Measurements from ENCODE around the gene FXYD2. TPM values are rescaled to one million over a fixed set of nuclear protein-coding genes. Genes with fewer than 3 reads are reported as not detected.

The FXYD2 gene
- total RNA-seq, 3 donors from 2014 or later (not counting 1 experiment from before 2014, with no cell fraction given): 0.75 to 0.78 TPM; not detected in 1

- Mint-ChIP-seq H3K36me3 (no peaks in the 10 kb centered on the region), H3K27me3 (ENCODE audit: low read depth in 2 of 2) (peaks cover 9 to 12% of the 10 kb centered on the region in 2 donors), H3K4me3 (no peak overlapping the region), H3K4me1 (peaks cover 5% of the 10 kb centered on the region in 2 donors), H3K9me3 (no peaks in the 10 kb centered on the region), H3K27ac (no peak overlapping the region)
- TF ChIP-seq CTCF (IDR thresholded peaks at IDR 0.05): no peak
- Histone ChIP-seq H3K27me3 (ENCODE audit: control insufficient read depth, insufficient read depth, low read length) (no peaks in the 10 kb centered on the region), H3K4me3 (ENCODE audit: low read length) (no peak overlapping the region), H3K9me3 (ENCODE audit: control insufficient read depth, insufficient read depth, low read length) (no peaks in the 10 kb centered on the region), H3K27ac (ENCODE audit: low read length) (no peak overlapping the region), H3K4me1 (ENCODE audit: control insufficient read depth, insufficient read depth, low read length) (peaks cover 6% of the 10 kb centered on the region), H3K36me3 (ENCODE audit: control insufficient read depth, insufficient read depth, low read length) (no peaks in the 10 kb centered on the region)
- WGBS (ENCODE audit: insufficient coverage): no CpG with 5 or more reads among the region's 1 CpG
- DNase-seq (no peak), ATAC-seq (no peak)
- intact Hi-C loops (cut with micrococcal nuclease): no loop called here
These were observed 38.2 kb upstream of the FXYD2 start for GRCh38 chr11:117862753-117863152.

DNA sequence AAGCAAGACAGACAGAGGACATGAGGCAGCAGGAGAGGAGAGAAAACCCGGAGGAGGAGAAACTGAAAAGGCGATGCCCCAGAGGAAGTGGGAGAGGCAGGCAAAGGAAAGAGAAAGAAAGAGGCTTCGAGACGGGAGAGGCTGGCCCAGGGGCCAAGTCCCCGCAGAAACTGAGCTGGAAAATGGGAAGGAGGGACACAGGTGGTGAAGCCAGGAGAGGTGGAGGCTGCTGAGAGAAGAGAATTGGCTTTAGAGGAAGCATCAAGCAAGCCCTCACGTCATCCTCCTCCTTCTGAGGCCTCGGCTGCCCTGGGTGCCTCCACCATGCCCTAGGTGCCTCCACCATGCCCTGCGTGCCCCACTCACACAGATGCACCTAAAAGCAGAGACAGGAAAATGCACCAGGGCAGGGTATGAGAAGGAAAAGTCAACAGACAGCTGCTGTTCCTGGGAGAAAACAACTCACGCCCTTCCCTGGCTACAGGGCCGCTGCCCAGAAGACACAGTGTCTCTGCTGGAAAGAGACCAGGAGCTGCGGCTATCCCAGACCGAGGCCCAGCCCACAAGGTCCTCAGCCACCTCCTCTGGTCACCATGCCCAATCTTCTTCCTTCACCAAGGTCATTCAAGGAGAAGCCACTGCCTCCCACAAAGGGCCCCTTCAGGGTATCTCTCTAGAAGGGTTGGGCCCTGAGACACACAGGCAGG lies 37.6 kb upstream of the FXYD2 start:
- DNase-seq: no peak
- H3K9me3 Mint-ChIP-seq: no peaks in the 10 kb centered on the region
- no peaks in the 10 kb centered on the region for H3K36me3 Mint-ChIP-seq
- no peak for ATAC-seq
- no peak for TF ChIP-seq CTCF (IDR thresholded peaks at IDR 0.05)
- 74% methylated on average over 12 of the region's 12 CpGs for WGBS (ENCODE audit: insufficient coverage)
- Histone ChIP-seq H3K9me3 (ENCODE audit: control insufficient read depth, insufficient read depth, low read length) (no peaks in the 10 kb centered on the region), H3K4me3 (ENCODE audit: low read length) (no peak overlapping the region), H3K27me3 (ENCODE audit: control insufficient read depth, insufficient read depth, low read length) (no peaks in the 10 kb centered on the region), H3K27ac (ENCODE audit: low read length) (no peak overlapping the region), H3K36me3 (ENCODE audit: control insufficient read depth, insufficient read depth, low read length) (no peaks in the 10 kb centered on the region), H3K4me1 (ENCODE audit: control insufficient read depth, insufficient read depth, low read length) (peaks cover 6% of the 10 kb centered on the region)
- peaks cover 5% of the 10 kb centered on the region in 2 donors for H3K4me1 Mint-ChIP-seq
- H3K27me3 Mint-ChIP-seq (ENCODE audit: low read depth in 2 of 2): peaks cover 4 to 7% of the 10 kb centered on the region in 2 donors
- intact Hi-C loops (cut with micrococcal nuclease): no loop called here
- H3K4me3 Mint-ChIP-seq: no peak overlapping the region
- no peak overlapping the region for H3K27ac Mint-ChIP-seq

DNA sequence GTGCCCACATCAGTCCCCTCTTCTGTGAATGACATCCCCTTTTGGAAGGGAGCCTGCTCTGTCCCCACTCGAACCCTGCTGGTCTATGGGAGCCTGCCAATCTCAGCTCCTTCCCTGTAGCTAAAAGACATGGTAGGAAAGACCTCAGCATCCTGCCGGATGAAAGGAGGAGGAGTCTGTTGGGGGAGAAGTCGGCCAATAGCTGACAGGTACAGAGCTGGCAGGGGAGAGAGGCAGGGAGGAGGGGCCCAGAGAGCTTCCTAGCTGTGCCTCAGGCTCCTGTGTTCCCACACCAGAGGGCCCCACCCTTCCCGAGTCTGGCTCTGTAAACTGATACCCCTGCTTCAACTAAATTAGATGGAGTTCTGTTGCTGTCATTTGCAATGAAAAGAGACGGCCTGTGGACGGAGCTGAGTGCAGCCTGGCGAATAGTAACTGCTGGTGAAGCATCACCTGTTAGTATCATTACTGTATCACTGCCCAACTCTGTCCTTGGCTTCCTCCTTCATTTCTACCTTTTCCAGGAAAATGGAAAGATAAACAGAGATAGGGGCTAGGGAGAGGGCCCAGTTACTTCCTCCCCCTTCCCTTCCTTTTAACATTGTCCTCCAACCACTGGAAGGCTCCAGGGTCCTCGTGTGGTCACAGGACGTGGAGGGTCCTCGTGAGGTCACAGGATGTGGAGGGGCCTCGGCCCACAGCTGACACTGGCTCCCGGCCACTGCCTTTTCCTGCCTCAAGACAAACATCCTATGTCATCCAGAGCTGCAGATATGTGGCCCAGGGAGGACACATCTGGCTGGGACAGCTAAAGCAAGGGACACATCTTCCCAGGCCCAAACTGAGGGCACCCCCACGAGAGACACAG lies 36.8 kb upstream of the FXYD2 start:
- Histone ChIP-seq H3K36me3 (ENCODE audit: control insufficient read depth, insufficient read depth, low read length) (no peaks in the 10 kb centered on the region), H3K4me3 (ENCODE audit: low read length) (no peak overlapping the region), H3K9me3 (ENCODE audit: control insufficient read depth, insufficient read depth, low read length) (no peaks in the 10 kb centered on the region), H3K4me1 (ENCODE audit: control insufficient read depth, insufficient read depth, low read length) (peaks cover 6% of the 10 kb centered on the region), H3K27ac (ENCODE audit: low read length) (no peak overlapping the region), H3K27me3 (ENCODE audit: control insufficient read depth, insufficient read depth, low read length) (no peaks in the 10 kb centered on the region)
- H3K27ac Mint-ChIP-seq: no peak overlapping the region
- peaks cover 5% of the 10 kb centered on the region in 2 donors for H3K4me1 Mint-ChIP-seq
- no peaks in the 10 kb centered on the region for H3K9me3 Mint-ChIP-seq
- H3K4me3 Mint-ChIP-seq: no peak overlapping the region
- intact Hi-C loops (cut with micrococcal nuclease): no loop called here
- ATAC-seq: no peak
- WGBS (ENCODE audit: insufficient coverage): 54% methylated on average over 13 of the region's 13 CpGs
- H3K36me3 Mint-ChIP-seq: no peaks in the 10 kb centered on the region
- peaks cover 0 to 9% of the 10 kb centered on the region in 2 donors for H3K27me3 Mint-ChIP-seq (ENCODE audit: low read depth in 2 of 2)
- TF ChIP-seq CTCF (IDR thresholded peaks at IDR 0.05): no peak
- DNase-seq: no peak

All from natural killer cell (primary cell).